HepG2 (cell line): Measurements from ENCODE around the gene CDC27. TPM values are rescaled to one million over a fixed set of nuclear protein-coding genes. Genes with fewer than 3 reads are reported as not detected.

Experiments used
- BRF2 ChIP-seq: sonication (generic); formaldehyde crosslinking; IDR thresholded peaks from 2 replicates; pipeline ENCODE4 v1.8.1; 2022; ENCODE audit warnings: mild to moderate bottlenecking, missing genetic modification reagents
- CAMTA2 ChIP-seq: sonication (generic); formaldehyde crosslinking; IDR thresholded peaks from 2 replicates; pipeline ENCODE4 v1.4.0; 2020; ENCODE audit warnings: mild to moderate bottlenecking, missing genetic modification reagents, borderline replicate concordance
- E2F1 ChIP-seq: sonication (generic); formaldehyde crosslinking; IDR thresholded peaks from 2 replicates; pipeline ENCODE4 v1.5.0; 2020; ENCODE audit warnings: missing genetic modification reagents
- FOXA1 ChIP-seq, 2 experiments: fragments of 450-650 bp in 1 of 2; sonication (generic) in 1 of 2; formaldehyde crosslinking in 1 of 2; IDR thresholded peaks; 2 replicates each; pipeline versions ENCODE4 v1.4.0 to v1.6.1; 2016 to 2020; ENCODE audit warnings: missing genetic modification reagents in 1 of 2
- FOXO1 ChIP-seq: sonication (generic); formaldehyde crosslinking; IDR thresholded peaks from 2 replicates; pipeline ENCODE4 v1.4.0; 2020; ENCODE audit warnings: missing genetic modification reagents
- GTF3A ChIP-seq: sonication (generic); formaldehyde crosslinking; conservative IDR thresholded peaks from 2 replicates; pipeline ENCODE4 v1.4.0; 2020; ENCODE audit warnings: mild to moderate bottlenecking, missing genetic modification reagents
- HNF4A ChIP-seq: sonication (generic); formaldehyde crosslinking; IDR thresholded peaks from 2 replicates; pipeline ENCODE4 v1.4.0; 2020; ENCODE audit warnings: missing genetic modification reagents
- KDM5B ChIP-seq: sonication (generic); formaldehyde crosslinking; IDR thresholded peaks from 2 replicates; pipeline ENCODE4 v1.4.0; 2020; ENCODE audit warnings: missing genetic modification reagents, mild to moderate bottlenecking, borderline replicate concordance
- KLF12 ChIP-seq: sonication (generic); formaldehyde crosslinking; IDR thresholded peaks from 2 replicates; pipeline ENCODE4 v1.4.0; 2020; ENCODE audit warnings: missing genetic modification reagents, borderline replicate concordance
- MAX ChIP-seq: IDR thresholded peaks from 2 replicates; pipeline ENCODE4 v1.6.1; 2012; ENCODE audit warnings: inconsistent platforms
- PBX2 ChIP-seq: IDR thresholded peaks from 2 replicates; pipeline ENCODE4 v1.6.1; 2016; ENCODE audit warnings: control low read depth
- RAD51 ChIP-seq: fragments of 450-650 bp; IDR thresholded peaks from 2 replicates; pipeline ENCODE4 v1.6.1; 2016; ENCODE audit warnings: borderline replicate concordance
- REL ChIP-seq: sonication (generic); formaldehyde crosslinking; conservative IDR thresholded peaks from 2 replicates; pipeline ENCODE4 v1.8.0; 2022; ENCODE audit warnings: mild to moderate bottlenecking, missing genetic modification reagents, moderate library complexity
- RFXANK ChIP-seq: IDR thresholded peaks from 2 replicates; pipeline ENCODE4 v1.6.1; 2016
- TEAD3 ChIP-seq: optimal IDR thresholded peaks from 2 replicates; pipeline ENCODE3; 2016; ENCODE audit warnings: borderline replicate concordance
- TFAP4 ChIP-seq: sonication (generic); IDR thresholded peaks from 2 replicates; pipeline ENCODE4 v1.6.1; 2016; ENCODE audit warnings: low read depth, borderline replicate concordance
- ZBTB20 ChIP-seq: sonication (generic); formaldehyde crosslinking; IDR thresholded peaks from 2 replicates; pipeline ENCODE4 v1.8.1; 2023; ENCODE audit warnings: missing genetic modification reagents, low read depth, mild to moderate bottlenecking, borderline replicate concordance
- ZBTB42 ChIP-seq: sonication (generic); formaldehyde crosslinking; IDR thresholded peaks from 2 replicates; pipeline ENCODE4 v1.5.0; 2020; ENCODE audit warnings: mild to moderate bottlenecking, missing genetic modification reagents
- ZFX ChIP-seq: sonication (generic); formaldehyde crosslinking; IDR thresholded peaks from 2 replicates; pipeline ENCODE4 v1.4.0; 2020; ENCODE audit warnings: mild to moderate bottlenecking, low read depth, missing genetic modification reagents, moderate library complexity
- ZIK1 ChIP-seq: sonication (generic); formaldehyde crosslinking; IDR thresholded peaks from 2 replicates; pipeline ENCODE4 v1.5.0; 2020; ENCODE audit warnings: mild to moderate bottlenecking, low read depth, missing genetic modification reagents, borderline replicate concordance
- ZNF557 ChIP-seq: sonication (generic); formaldehyde crosslinking; IDR thresholded peaks from 2 replicates; pipeline ENCODE4 v1.4.0; 2020; ENCODE audit warnings: missing genetic modification reagents
- ZNF570 ChIP-seq: sonication (generic); formaldehyde crosslinking; IDR thresholded peaks from 2 replicates; pipeline ENCODE4 v1.4.0; 2020; ENCODE audit warnings: mild to moderate bottlenecking, missing genetic modification reagents, borderline replicate concordance
- ZNF577 ChIP-seq: sonication (generic); formaldehyde crosslinking; IDR thresholded peaks from 2 replicates; pipeline ENCODE4 v1.4.0; 2020; ENCODE audit warnings: mild to moderate bottlenecking, low read depth, missing genetic modification reagents, borderline replicate concordance
- ZNF644 ChIP-seq: IDR thresholded peaks from 2 replicates; pipeline ENCODE4 v1.6.1; 2016; ENCODE audit warnings: low read depth
- ZNF660 ChIP-seq: sonication (generic); formaldehyde crosslinking; IDR thresholded peaks from 2 replicates; pipeline ENCODE4 v1.5.1; 2020; ENCODE audit warnings: mild to moderate bottlenecking, low read depth, missing genetic modification reagents, borderline replicate concordance
- ZNF891 ChIP-seq: sonication (generic); formaldehyde crosslinking; IDR thresholded peaks from 2 replicates; pipeline ENCODE4 v1.5.0; 2020; ENCODE audit warnings: mild to moderate bottlenecking, missing genetic modification reagents
- polyA plus RNA-seq, 8 experiments: library from polyadenylated mRNA; depleted of rRNA in 3 of 8; stranded (reverse) in 7 of 8; unstranded in 1 of 8; fragments of >200 nt; fragmentation: Illumina TruSeq in 4 of 8; extraction: Trizol in 4 of 8; gene quantifications; 2 replicates each; pipeline versions ENCODE4 v1.2.1 to v1.2.3, GENCODE V29; 2011 to 2016; ENCODE audit warnings: low read depth in 4 of 8, missing spikeins in 1 of 8, mixed read lengths in 1 of 8; ENCODE audit not compliant: insufficient read depth in 1 of 8
- total RNA-seq, 5 experiments: library from RNA; depleted of rRNA; stranded (reverse); fragments of >200 nt; fragmentation: Illumina TruSeq; extraction: Trizol; gene quantifications; 2 replicates each; pipeline ENCODE4 v1.2.3, GENCODE V29; 2016; ENCODE audit warnings: low read depth in 1 of 5

Gene CDC27
- total and polyA plus RNA-seq, 2 of the 13 experiments (the other 11 are each of a cell fraction or from before 2014, with no cell fraction given), result 80.7 to 102 TPM

GRCh38 chr17:47188876-47189731 lies at the start of gene CDC27 (continued):
- TF ChIP-seq BRF2 (no peak), CAMTA2 (CRISPR knock-in tag) (peak; percentile 100), FOXO1 (peak; percentile 66), RFXANK (CRISPR knock-in tag) (no peak), ZNF570 (CRISPR knock-in tag) (no peak), GTF3A (CRISPR knock-in tag) (no peak), ZIK1 (CRISPR knock-in tag) (peak; percentile 96), RAD51 (no peak), REL (CRISPR knock-in tag) (peak; percentile 70; the same call in 1 of the 2 replicates), FOXA1 (IDR thresholded peaks at IDR 0.05) (no peak), FOXA1 (CRISPR knock-in tag; IDR thresholded peaks at IDR 0.05) (peak; percentile 29; the same call in 1 of the 2 replicates), ZNF577 (CRISPR knock-in tag) (no peak), ZFX (peak; percentile 100), ZNF557 (CRISPR knock-in tag) (0 out of 2 replicates have a peak, but pooled peaks have one; percentile 75), TFAP4 (peak; percentile 35; the same call in 1 of the 2 replicates), ZNF660 (CRISPR knock-in tag) (peak; percentile 93; the same call in 1 of the 2 replicates), MAX (peak; percentile 82), HNF4A (CRISPR knock-in tag) (peak; percentile 27; the same call in 1 of the 2 replicates), ZBTB20 (CRISPR knock-in tag) (peak; percentile 88), PBX2 (CRISPR knock-in tag) (peak; percentile 32; the same call in 1 of the 2 replicates), KDM5B (peak; percentile 100), ZNF644 (CRISPR knock-in tag) (no peak), ZBTB42 (CRISPR knock-in tag) (peak; percentile 84), TEAD3 (CRISPR knock-in tag) (peak; percentile 66), E2F1 (CRISPR knock-in tag) (peak; percentile 63; the same call in 1 of the 2 replicates), KLF12 (peak; percentile 92), ZNF891 (peak; percentile 99)
